Mucosa of descending colon (tissue), 3 donors: Measurements from ENCODE around the gene PSMG2. TPM values are rescaled to one million over a fixed set of nuclear protein-coding genes. Genes with fewer than 3 reads are reported as not detected.

Experiments
- ATAC-seq: fragments of 200-7000 bp; cut with Tn5 transposase; one replicate; pipeline ENCODE4 v1.9.1; 2020; ENCODE audit warnings: mild to moderate bottlenecking, moderate library complexity
- DNase-seq, 3 donors: peaks; one replicate each; pipeline ENCODE4 v3.0.0-alpha.2; 2020
- H3K36me3 ChIP-seq: fragments of 200-600 bp; one replicate; pipeline ENCODE4 v1.8.0; 2021; ENCODE audit warnings: low read depth, mild to moderate bottlenecking
- H3K4me1 ChIP-seq: fragments of 200-600 bp; one replicate; pipeline ENCODE4 v1.8.0; 2021; ENCODE audit warnings: low read depth, mild to moderate bottlenecking
- H3K4me3 ChIP-seq: fragments of 200-600 bp; one replicate; pipeline ENCODE4 v1.8.0; 2021; ENCODE audit warnings: mild to moderate bottlenecking
- H3K9me3 ChIP-seq: fragments of 200-600 bp; one replicate; pipeline ENCODE4 v1.8.0; 2021; ENCODE audit warnings: mild to moderate bottlenecking
- intact Hi-C, 2 donors: fragments of 100-400 bp; cut with DNase I in 1 of 2; cut with micrococcal nuclease in 1 of 2; formaldehyde crosslinking; loops; one replicate each; pipeline versions ENCODE4 v1.11.0 to v1.11.1; 2022; cut with DNase I, micrococcal nuclease
- long read RNA-seq, 2 donors: library from polyadenylated mRNA; unstranded; transcript quantifications; one replicate each; pipeline ENCODE4 v2.0.0, GENCODE V29; 2019 to 2021
- total RNA-seq, 3 donors: library from RNA; stranded (reverse); fragmentation: NEBNext Ultra II Directional in 2 of 3; extraction: Animal tissue kit (Norgen Biotek cat#: 25700) in 2 of 3; gene quantifications; one replicate each; pipeline versions ENCODE4 v1.2.1 to v1.2.4, GENCODE V29; 2021 to 2023
- TF ChIP-seq, protein P1 (sequence below): fragments of 200-600 bp; IDR thresholded peaks from one replicate; pipeline ENCODE4 v1.8.0; 2022; ENCODE audit warnings: antibody characterized with exemption, mild to moderate bottlenecking
- donor health status: DM: no; HTN: no; CAD: no; lungs with moderate emphysema.
- donor health status: DM: no; HTN: no; CAD: no.
- donor health status: DM: no; HTN: yes; CAD: no.

The PSMG2 gene, protein sequence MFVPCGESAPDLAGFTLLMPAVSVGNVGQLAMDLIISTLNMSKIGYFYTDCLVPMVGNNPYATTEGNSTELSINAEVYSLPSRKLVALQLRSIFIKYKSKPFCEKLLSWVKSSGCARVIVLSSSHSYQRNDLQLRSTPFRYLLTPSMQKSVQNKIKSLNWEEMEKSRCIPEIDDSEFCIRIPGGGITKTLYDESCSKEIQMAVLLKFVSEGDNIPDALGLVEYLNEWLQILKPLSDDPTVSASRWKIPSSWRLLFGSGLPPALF
- total RNA-seq = 10 to 100 TPM; 68.7 to 73.8 (median 69.3) TPM
- long read RNA-seq, donor 1, transcript PSMG2-201 (7 exons, 1,686 nt) = major isoform, 51 of 55 reads
- long read RNA-seq, donor 1, partial matches to known transcripts = 0 of 55 reads
- long read RNA-seq, donor 1, other reads (novel, unspliced or antisense) = 2 of 55 reads
- long read RNA-seq, donor 2, transcript PSMG2-201 (7 exons, 1,686 nt) = major isoform, 55 of 57 reads
- long read RNA-seq, donor 2, partial matches to known transcripts = 1 of 57 reads
- long read RNA-seq, donor 2, other reads (novel, unspliced or antisense) = 1 of 57 reads

DNA sequence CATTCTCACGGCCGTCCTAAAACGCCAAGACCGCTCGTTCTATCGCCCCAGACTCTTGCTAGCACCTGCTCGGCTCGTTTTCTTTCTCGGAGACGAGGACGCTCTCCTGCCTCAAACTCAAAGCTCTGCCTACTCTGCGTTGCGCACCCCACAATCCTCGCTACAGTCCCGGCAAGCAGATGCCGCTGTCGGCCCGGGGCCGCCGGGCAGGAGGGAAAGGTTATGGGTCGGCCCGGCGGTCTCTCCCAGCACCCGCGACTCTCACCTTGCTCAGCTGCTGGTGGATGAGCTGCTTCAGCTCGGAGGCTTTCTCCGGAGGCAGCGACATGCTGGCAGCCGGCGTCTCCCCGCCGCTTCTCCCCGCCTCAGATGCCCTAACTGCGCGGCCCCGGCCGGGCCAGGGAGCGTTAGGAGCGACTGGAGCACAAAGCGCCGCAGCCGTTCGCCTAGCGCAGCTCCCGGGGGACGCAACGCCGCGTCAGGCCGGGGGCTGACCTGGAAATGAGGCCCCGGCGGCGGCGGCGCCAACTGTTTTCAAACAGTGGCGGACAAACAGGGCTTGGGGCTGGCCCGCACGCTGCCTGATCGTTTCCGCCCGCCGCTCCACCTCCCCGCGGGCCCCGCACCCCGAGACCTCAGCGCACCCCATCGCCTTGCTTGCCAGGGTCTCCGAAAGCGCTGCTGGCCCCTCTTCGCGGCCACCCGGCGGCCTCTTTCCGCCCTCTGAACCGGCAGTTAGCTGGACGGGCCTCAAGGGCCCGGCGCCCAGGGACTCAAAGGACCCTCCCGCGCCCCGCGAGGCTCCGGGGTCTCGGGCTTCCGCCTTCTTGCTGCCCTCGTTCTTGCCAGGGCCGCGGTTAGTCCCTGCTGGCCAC lies at the start of gene PSMG2, which contains the start of gene CEP76:
PSMG2 (plus strand) TSS at position 822 of the 875 bp plus-strand sequence. CDS start 66 bp downstream, outside the sequence.
CEP76 (minus strand) TSS at position 503 of the 875 bp plus-strand sequence; CDS start at position 328, 175 bp downstream.
- intact Hi-C loops = no loop called here
- DNase-seq = peak; percentile 91 to 93 (median 92)
- Histone ChIP-seq H3K4me3 (peak within 1 kb of the TSS; percentile 84), H3K9me3 (no peaks in the 10 kb centered on the region), H3K36me3 (no peaks in the 10 kb centered on the region), H3K4me1 (peaks cover 17% of the 10 kb centered on the region)
- TF ChIP-seq, protein P1, sequence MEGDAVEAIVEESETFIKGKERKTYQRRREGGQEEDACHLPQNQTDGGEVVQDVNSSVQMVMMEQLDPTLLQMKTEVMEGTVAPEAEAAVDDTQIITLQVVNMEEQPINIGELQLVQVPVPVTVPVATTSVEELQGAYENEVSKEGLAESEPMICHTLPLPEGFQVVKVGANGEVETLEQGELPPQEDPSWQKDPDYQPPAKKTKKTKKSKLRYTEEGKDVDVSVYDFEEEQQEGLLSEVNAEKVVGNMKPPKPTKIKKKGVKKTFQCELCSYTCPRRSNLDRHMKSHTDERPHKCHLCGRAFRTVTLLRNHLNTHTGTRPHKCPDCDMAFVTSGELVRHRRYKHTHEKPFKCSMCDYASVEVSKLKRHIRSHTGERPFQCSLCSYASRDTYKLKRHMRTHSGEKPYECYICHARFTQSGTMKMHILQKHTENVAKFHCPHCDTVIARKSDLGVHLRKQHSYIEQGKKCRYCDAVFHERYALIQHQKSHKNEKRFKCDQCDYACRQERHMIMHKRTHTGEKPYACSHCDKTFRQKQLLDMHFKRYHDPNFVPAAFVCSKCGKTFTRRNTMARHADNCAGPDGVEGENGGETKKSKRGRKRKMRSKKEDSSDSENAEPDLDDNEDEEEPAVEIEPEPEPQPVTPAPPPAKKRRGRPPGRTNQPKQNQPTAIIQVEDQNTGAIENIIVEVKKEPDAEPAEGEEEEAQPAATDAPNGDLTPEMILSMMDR = no peak
- ATAC-seq = peak; percentile 96

DNA sequence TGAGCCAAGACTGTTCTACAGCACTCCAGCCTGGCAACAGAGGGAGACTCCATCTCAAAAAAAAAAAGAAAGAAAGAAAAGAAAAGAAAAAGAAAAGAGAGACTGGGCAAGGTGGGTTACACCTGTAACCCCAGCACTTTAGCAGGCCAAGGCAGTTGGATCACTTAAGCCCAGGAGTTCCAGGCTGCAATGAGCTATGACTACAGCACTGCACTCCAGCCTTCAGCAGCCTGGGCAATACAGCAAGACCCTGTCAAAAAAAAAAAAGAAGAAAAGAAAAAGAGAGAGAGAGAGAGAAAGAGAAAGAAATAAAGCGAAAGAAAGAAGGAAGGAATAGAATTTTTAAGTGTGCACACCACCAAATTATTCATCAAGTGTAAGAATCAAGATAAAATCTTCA lies 47.9 kb upstream of the PSMG2 start:
- DNase-seq = no peak
- intact Hi-C loops = loop anchor here (5.0 kb wide), 1 partner anchor 263 kb away; no protein-coding TSS in a partner anchor
- ATAC-seq = no peak
- TF ChIP-seq, protein P1 = no peak
- H3K9me3 ChIP-seq = no peaks in the 10 kb centered on the region
- no peaks in the 10 kb centered on the region for H3K36me3 ChIP-seq
- no peaks in the 10 kb centered on the region for H3K4me1 ChIP-seq
- H3K4me3 ChIP-seq = no peak overlapping the region

DNA sequence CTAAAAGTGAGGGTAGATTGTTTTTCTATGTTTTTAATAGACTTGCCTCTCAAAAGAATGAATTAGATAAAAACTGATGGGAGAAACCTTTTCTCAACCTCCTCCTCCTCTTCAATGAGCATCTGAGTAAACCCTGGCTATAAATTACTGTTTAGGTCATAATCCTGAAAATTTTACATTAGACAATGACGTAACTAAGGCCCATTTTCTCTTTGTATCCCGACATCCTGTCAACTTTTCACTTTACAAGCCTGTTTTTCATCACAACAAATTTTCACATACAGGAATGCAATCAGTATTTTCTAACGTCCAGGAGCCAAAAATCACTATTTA lies 46.3 kb upstream of the PSMG2 start:
- Histone ChIP-seq H3K9me3 (no peaks in the 10 kb centered on the region), H3K4me1 (no peaks in the 10 kb centered on the region), H3K4me3 (no peak overlapping the region), H3K36me3 (no peaks in the 10 kb centered on the region)
- no peak for DNase-seq
- TF ChIP-seq, protein P1 = no peak
- ATAC-seq = no peak
- intact Hi-C loops = loop anchor here (5.0 kb wide), 1 partner anchor 264 kb away; no protein-coding TSS in a partner anchor

DNA sequence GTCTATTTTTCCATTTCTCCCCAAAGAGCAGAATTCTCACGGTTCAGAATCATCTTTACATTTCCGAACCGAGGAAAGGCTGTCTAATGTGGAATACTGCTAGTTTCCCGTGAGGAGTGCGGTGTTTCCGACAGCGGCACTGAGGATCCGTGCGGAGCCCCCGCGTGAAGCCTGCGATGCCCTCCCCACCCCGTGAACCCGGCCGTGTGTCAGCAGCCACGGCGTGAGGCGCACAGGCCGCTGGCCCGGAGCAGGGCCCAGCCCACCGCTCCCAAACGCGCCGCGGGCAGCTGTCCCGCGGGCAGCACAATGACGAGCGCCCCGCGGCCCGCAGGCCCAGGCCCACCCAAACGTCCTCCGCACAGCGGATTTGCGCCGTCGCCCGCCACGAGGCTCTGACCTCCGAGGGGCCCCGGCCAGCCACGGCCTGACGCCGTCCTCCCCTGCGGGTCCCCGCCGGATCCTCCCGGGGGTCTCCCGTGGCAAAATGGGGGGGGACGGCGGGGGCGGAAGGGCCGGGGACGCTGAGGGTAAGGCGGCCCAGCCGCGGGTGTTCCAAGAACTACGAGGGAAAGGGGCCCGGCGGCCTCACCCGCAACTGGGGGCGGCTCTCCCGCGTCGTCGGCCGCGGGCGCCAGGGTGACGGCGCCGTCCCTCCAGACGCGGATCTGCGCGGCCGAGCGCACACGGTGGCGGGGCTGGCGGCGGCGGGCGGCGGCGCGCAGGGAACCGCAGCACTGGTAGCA lies 45.7 kb upstream of the PSMG2 start:
- intact Hi-C loops = loop anchor here (5.0 kb wide), 1 partner anchor 265 kb away; no protein-coding TSS in a partner anchor
- TF ChIP-seq, protein P1 = no peak
- Histone ChIP-seq H3K36me3 (no peaks in the 10 kb centered on the region), H3K9me3 (no peaks in the 10 kb centered on the region), H3K4me1 (no peaks in the 10 kb centered on the region), H3K4me3 (peak overlapping the region; percentile 42)
- peak; percentile 55 for ATAC-seq
- peak; percentile 16 to 56 (median 49) for DNase-seq
